GM18951 (cell line): ENCODE results near the gene ADSS2.
"Not testable (repeated sequence)": the region's sequence is repeated elsewhere in the genome, so short reads cannot be mapped to it uniquely, and the experiment has no call there.

ENCODE experiments used
- POLR2A ChIP-seq: IDR thresholded peaks from 4 replicates; pipeline ENCODE4 v1.6.1; 2011; ENCODE audit warnings: mild to moderate bottlenecking; ENCODE audit not compliant: insufficient read length, insufficient read depth; ENCODE audit errors: extremely low read depth
- in situ Hi-C: fragments of 300-500 bp; cut with MboI; formaldehyde crosslinking; loops from one replicate; pipeline ENCODE4 v1.12.0; 2022; ENCODE audit warnings: low sequenced_read_pairs, mixed read lengths, inconsistent platforms; ENCODE audit not compliant: unreplicated experiment

ADSS2 gene

GRCh38 chr1:244376126-244376525 is 75.6 kb downstream of the ADSS2 start:
- no peak for TF ChIP-seq POLR2A

GRCh38 chr1:244375051-244375450 is 76.7 kb downstream of the ADSS2 start:
- TF ChIP-seq POLR2A: no peak
- in situ Hi-C loops: no loop called here

More at GRCh38 chr1:244376126-244376525, 75.6 kb downstream of the ADSS2 start:
- in situ Hi-C loops: no loop called here

- in situ Hi-C loops: not testable (repeated sequence)
Observed at GRCh38 chr1:244374484-244374883, 77.2 kb downstream of the ADSS2 start.

GRCh38 chr1:244371242-244372141 is 80.2 kb downstream of the ADSS2 start:
- in situ Hi-C loops: no loop called here
- no peak for TF ChIP-seq POLR2A

GRCh38 chr1:244370060-244370637 is 81.6 kb downstream of the ADSS2 start:
- TF ChIP-seq POLR2A: no peak
- in situ Hi-C loops: no loop called here

GRCh38 chr1:244369256-244370057 is 82.3 kb downstream of the ADSS2 start:
- in situ Hi-C loops: no loop called here
- no peak for TF ChIP-seq POLR2A

- in situ Hi-C loops: no loop called here
- TF ChIP-seq POLR2A: no peak
Observed at GRCh38 chr1:244368279-244368678, 83.4 kb downstream of the ADSS2 start.

GRCh38 chr1:244367399-244368114 is 84.2 kb downstream of the ADSS2 start:
- TF ChIP-seq POLR2A: no peak
- in situ Hi-C loops: no loop called here

GRCh38 chr1:244365809-244366208 is 85.9 kb downstream of the ADSS2 start:
- in situ Hi-C loops: no loop called here
- no peak for TF ChIP-seq POLR2A

GRCh38 chr1:244365262-244365661 is 86.4 kb downstream of the ADSS2 start:
- in situ Hi-C loops: not testable (repeated sequence)

GRCh38 chr1:244362476-244362875 is 89.2 kb downstream of the ADSS2 start:
- no peak for TF ChIP-seq POLR2A
- in situ Hi-C loops: no loop called here

GRCh38 chr1:244361764-244362473 is 89.8 kb downstream of the ADSS2 start:
- in situ Hi-C loops: no loop called here
- no peak for TF ChIP-seq POLR2A
